HCT116 (cell line): Measurements from ENCODE around the gene EGFR. TPM values are rescaled to one million over a fixed set of nuclear protein-coding genes. Genes with fewer than 3 reads are reported as not detected.
"Not testable (repeated sequence)": the region's sequence is repeated elsewhere in the genome, so short reads cannot be mapped to it uniquely, and the experiment has no call there.

Source experiments
- ATAC-seq: fragments of 200-7000 bp; cut with Tn5 transposase; 2 replicates; pipeline ENCODE4 v1.9.1; 2020; ENCODE audit warnings: mild to moderate bottlenecking, moderate library complexity
- BruUV-seq: library from RNA; stranded (reverse); fragments of 400-500 nt; replicated peaks from 2 replicates; lab custom pipeline; 2021; lab: Mats Ljungman, UMichigan
- CTCF ChIA-PET: fragments of 300-600 bp; sonication (Branson Sonifier 250); formaldehyde crosslinking; loops from one replicate; lab custom pipeline; 2021; ENCODE audit warnings: antibody characterized with exemption; lab: Charles Lee
- POLR2A ChIA-PET: fragments of 300-600, 350-600 bp; sonication (Branson Sonifier 250); formaldehyde crosslinking; loops from one replicate; lab custom pipeline; 2021; ENCODE audit warnings: antibody characterized with exemption; lab: Charles Lee
- RAD21 ChIA-PET, 2 experiments: fragments of 300-600 bp; sonication (Branson Sonifier 250); formaldehyde crosslinking; loops; one replicate each; lab custom pipeline; 2023; ENCODE audit warnings: low total read pairs in 2 of 2; ENCODE audit not compliant: uncharacterized antibody in 2 of 2, unreplicated experiment in 2 of 2, low non-redundant PET in 1 of 2; lab: Charles Lee
- DNase-seq: peaks from one replicate; pipeline ENCODE4 v3.0.0-alpha.2; 2010; ENCODE audit warnings: low read depth, low spot score
- H2AFZ ChIP-seq: fragments of 200-600 bp; shearing (Covaris generic), sonication (generic); 2 replicates; pipeline ENCODE4 v1.6.1; 2017; ENCODE audit warnings: low read depth, mixed run types, mixed read lengths, antibody characterized with exemption, low read length; ENCODE audit not compliant: poor library complexity, severe bottlenecking
- H3K27ac ChIP-seq: 2 replicates; pipeline ENCODE4 v1.5.1; 2012; ENCODE audit warnings: low read depth, low read length
- H3K27me3 ChIP-seq: fragments of 200-600 bp; sonication (generic); 2 replicates; pipeline ENCODE4 v1.6.1; 2016; ENCODE audit warnings: mixed run types, low read length, mixed read lengths; ENCODE audit not compliant: insufficient read depth
- H3K36me3 ChIP-seq, 2 experiments: fragments of 200-500 bp in 1 of 2; fragments of 200-600 bp in 1 of 2; sonication (Bioruptor generic) in 1 of 2; sonication (generic) in 1 of 2; 2 replicates each; pipeline versions ENCODE4 v1.5.1 to v1.6.1; 2014 to 2016; ENCODE audit warnings: low read length in 2 of 2, inconsistent platforms in 1 of 2, mixed read lengths in 1 of 2, mixed run types in 1 of 2; ENCODE audit not compliant: insufficient read depth in 2 of 2, control insufficient read depth in 1 of 2
- H3K4me1 ChIP-seq, 2 experiments: fragments of 200-600 bp in 1 of 2; sonication (generic) in 1 of 2; 2 replicates each; pipeline versions ENCODE4 v1.5.1 to v1.6.1; 2012 to 2017; ENCODE audit warnings: low read length in 2 of 2, inconsistent platforms in 1 of 2, mild to moderate bottlenecking in 1 of 2, mixed read lengths in 1 of 2, mixed run types in 1 of 2, moderate library complexity in 1 of 2; ENCODE audit not compliant: insufficient read depth in 2 of 2, control insufficient read depth in 1 of 2
- H3K4me2 ChIP-seq: fragments of 200-600 bp; sonication (generic); 2 replicates; pipeline ENCODE4 v1.6.1; 2017; ENCODE audit warnings: mixed run types, low read length, mixed read lengths
- H3K4me3 ChIP-seq, 2 experiments: fragments of 200-600 bp in 1 of 2; sonication (generic) in 1 of 2; replicated peaks in 1 of 2; 2 replicates each; pipeline ENCODE4 v1.5.1; 2011 to 2016; ENCODE audit warnings: low read length in 2 of 2, control low read depth in 1 of 2, low read depth in 1 of 2, mild to moderate bottlenecking in 1 of 2, mixed read lengths in 1 of 2, mixed run types in 1 of 2
- H3K79me2 ChIP-seq: fragments of 200-600 bp; sonication (generic); 2 replicates; pipeline ENCODE4 v1.6.1; 2017; ENCODE audit warnings: mild to moderate bottlenecking, mixed run types, low read length, moderate library complexity, mixed read lengths; ENCODE audit not compliant: insufficient read depth
- H3K9ac ChIP-seq: fragments of 200-600 bp; sonication (generic); 2 replicates; pipeline ENCODE4 v1.6.1; 2016; ENCODE audit warnings: low read length, mixed read lengths
- H3K9me2 ChIP-seq: fragments of 200-600 bp; sonication (generic), shearing (Covaris generic); 2 replicates; pipeline ENCODE4 v1.6.1; 2017; ENCODE audit warnings: mixed run types, mild to moderate bottlenecking, moderate library complexity; ENCODE audit not compliant: insufficient read depth
- H3K9me3 ChIP-seq, 2 experiments: fragments of 200-500 bp in 1 of 2; fragments of 200-600 bp in 1 of 2; sonication (Bioruptor generic) in 1 of 2; sonication (generic) in 1 of 2; 2 replicates each; pipeline ENCODE4 v1.6.1; 2014 to 2017; ENCODE audit warnings: low read length in 2 of 2, mixed read lengths in 2 of 2, inconsistent platforms in 1 of 2, low read depth in 1 of 2, mild to moderate bottlenecking in 1 of 2, mixed run types in 1 of 2, moderate library complexity in 1 of 2; ENCODE audit not compliant: control insufficient read depth in 1 of 2, insufficient read depth in 1 of 2
- H4K20me1 ChIP-seq: fragments of 200-600 bp; sonication (generic), shearing (Covaris generic); 2 replicates; pipeline ENCODE4 v1.6.1; 2017; ENCODE audit warnings: mixed run types, mild to moderate bottlenecking, moderate library complexity; ENCODE audit not compliant: insufficient read depth
- CEBPB ChIP-seq: IDR thresholded peaks from 2 replicates; pipeline ENCODE4 v1.6.1; 2012; ENCODE audit warnings: low read depth
- CTCF ChIP-seq, 3 experiments: fragments of 200-600 bp in 1 of 3; sonication (generic) in 1 of 3; IDR thresholded peaks in 2 of 3; conservative IDR thresholded peaks in 1 of 3; 2 replicates each; pipeline ENCODE4 v1.5.1; 2012 to 2017; ENCODE audit warnings: low read depth in 2 of 3, low read length in 2 of 3, antibody characterized with exemption in 1 of 3, borderline replicate concordance in 1 of 3, control low read depth in 1 of 3, mild to moderate bottlenecking in 1 of 3, mixed read lengths in 1 of 3, mixed run types in 1 of 3, moderate library complexity in 1 of 3; ENCODE audit not compliant: insufficient read depth in 1 of 3
- EGR1 ChIP-seq: IDR thresholded peaks from 2 replicates; pipeline ENCODE4 v1.6.1; 2012; ENCODE audit warnings: low read depth
- EZH2phosphoT487 ChIP-seq: fragments of 200-600 bp; IDR thresholded peaks from 2 replicates; pipeline ENCODE4 v1.6.1; 2018; ENCODE audit warnings: antibody characterized with exemption, borderline replicate concordance
- SP1 ChIP-seq: IDR thresholded peaks from 2 replicates; pipeline ENCODE4 v1.6.1; 2012; ENCODE audit warnings: low read depth
- ZNF274 ChIP-seq: fragments of 200-500 bp; sonication (Bioruptor generic); IDR thresholded peaks from 2 replicates; pipeline ENCODE4 v1.6.1; 2014; ENCODE audit warnings: mild to moderate bottlenecking, low read depth, low read length, inconsistent platforms
- intact Hi-C: fragments of 100-400 bp; cut with micrococcal nuclease; formaldehyde crosslinking; loops from 2 replicates; pipeline ENCODE4 v1.10.0; 2022
- total RNA-seq: library from RNA; stranded (reverse); gene quantifications from one replicate; pipeline ENCODE4 v1.2.1, GENCODE V29; 2021; ENCODE audit not compliant: unreplicated experiment

The EGFR gene
- total RNA-seq, 1 experiment from 2014 or later: 71.5 TPM

DNA sequence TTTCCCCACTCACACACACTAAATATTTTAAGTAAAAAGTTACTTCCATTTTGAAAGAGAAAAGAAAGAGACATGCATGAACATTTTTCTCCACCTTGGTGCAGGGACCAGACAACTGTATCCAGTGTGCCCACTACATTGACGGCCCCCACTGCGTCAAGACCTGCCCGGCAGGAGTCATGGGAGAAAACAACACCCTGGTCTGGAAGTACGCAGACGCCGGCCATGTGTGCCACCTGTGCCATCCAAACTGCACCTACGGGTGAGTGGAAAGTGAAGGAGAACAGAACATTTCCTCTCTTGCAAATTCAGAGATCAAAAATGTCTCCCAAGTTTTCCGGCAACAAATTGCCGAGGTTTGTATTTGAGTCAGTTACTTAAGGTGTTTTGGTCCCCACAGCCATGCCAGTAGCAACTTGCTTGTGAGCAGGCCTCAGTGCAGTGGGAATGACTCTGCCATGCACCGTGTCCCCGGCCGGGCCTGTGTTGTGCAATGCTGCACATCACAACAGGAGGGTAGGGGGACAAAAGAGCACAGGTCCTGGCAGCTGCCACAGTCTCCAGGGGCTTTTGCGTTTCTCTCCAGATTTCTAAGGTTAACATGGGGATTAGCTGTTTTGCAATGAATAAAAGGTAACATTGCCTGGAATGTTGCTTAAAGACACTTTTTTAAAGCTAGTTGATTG lies 146.5 kb downstream of the EGFR start:
- no peak overlapping the region for H3K27ac ChIP-seq
- H3K9ac ChIP-seq: no peak overlapping the region
- ChIA-PET POLR2A (no interaction called here), RAD21 (no interaction called here), CTCF (no interaction called here)
- H3K4me2 ChIP-seq: no peak overlapping the region
- DNase-seq (no peak), ATAC-seq (no peak)
- no peak for TF ChIP-seq EZH2phosphoT487
- TF ChIP-seq SP1: no peak
- TF ChIP-seq CTCF (IDR thresholded peaks at IDR 0.05 in 2 of 3, conservative IDR thresholded peaks at IDR 0.05 in 1 of 3; ENCODE audit: borderline replicate concordance in 1 of 3, insufficient read depth in 1 of 3, low read depth in 2 of 3, low read length in 2 of 3): no peak
- TF ChIP-seq ZNF274: no peak
- TF ChIP-seq CEBPB: no peak
- no peak for TF ChIP-seq EGR1
- peaks cover 3% of the 10 kb centered on the region; the same call in 1 of the 2 replicates for H3K79me2 ChIP-seq
- H4K20me1 ChIP-seq: no peaks in the 10 kb centered on the region
- H3K4me1 ChIP-seq: no peaks in the 10 kb centered on the region
- H3K4me3 ChIP-seq: no peak overlapping the region
- intact Hi-C loops: no loop called here
- H3K27me3 ChIP-seq: no peaks in the 10 kb centered on the region
- peaks cover 8 to 40% of the 10 kb centered on the region in 2 experiments; a peak in 3 of 4 replicates for H3K36me3 ChIP-seq
- no TSS peak for BruUV-seq
- H3K9me3 ChIP-seq: no peaks in the 10 kb centered on the region
- no peaks in the 10 kb centered on the region for H3K9me2 ChIP-seq
- H2AFZ ChIP-seq: no peak overlapping the region

DNA sequence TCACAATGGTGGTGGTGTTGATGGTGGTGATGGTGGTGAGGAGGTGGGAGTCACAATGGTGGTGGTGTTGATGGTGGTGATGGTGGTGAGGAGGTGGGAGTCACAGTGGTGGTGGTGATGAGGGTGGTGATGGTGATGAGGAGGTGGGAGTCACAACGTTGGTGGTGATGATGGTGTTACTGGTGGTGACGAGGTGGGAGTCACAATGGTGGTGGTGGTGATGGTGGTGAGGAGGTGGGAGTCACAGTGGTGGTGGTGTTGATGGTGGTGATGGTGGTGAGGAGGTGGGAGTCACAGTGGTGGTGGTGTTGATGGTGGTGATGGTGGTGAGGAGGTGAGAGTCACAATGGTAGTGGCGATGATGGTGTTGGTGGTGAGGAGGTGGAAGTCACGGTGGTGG lies 148.5 kb downstream of the EGFR start:
- H3K27me3 ChIP-seq, DNase-seq, H3K9me2 ChIP-seq, H3K9me3 ChIP-seq, H2AFZ ChIP-seq, CTCF ChIA-PET, ATAC-seq, H3K79me2 ChIP-seq, H3K4me1 ChIP-seq, RAD21 ChIA-PET, H3K4me3 ChIP-seq, intact Hi-C loops, H3K9ac ChIP-seq, H3K27ac ChIP-seq, POLR2A ChIA-PET, H3K4me2 ChIP-seq, H4K20me1 ChIP-seq, BruUV-seq: not testable (repeated sequence)
- peaks cover 20 to 41% of the 10 kb centered on the region in 2 experiments for H3K36me3 ChIP-seq
